Effector memory CD4-positive, alpha-beta T cell (primary cell): ENCODE measurements around the gene HECW1.
"Not testable (repeated sequence)": the region's sequence is repeated elsewhere in the genome, so short reads cannot be mapped to it uniquely, and the experiment has no call there.

Source experiments
- DNase-seq, 3 donors: peaks; one replicate each; pipeline ENCODE4 v3.0.0-alpha.2; 2020
- H3K27ac ChIP-seq: 2 replicates; pipeline ENCODE4 v1.7.0; 2013; ENCODE audit warnings: mild to moderate bottlenecking, low read length, moderate library complexity; ENCODE audit not compliant: insufficient read depth, poor library complexity, severe bottlenecking
- H3K27me3 ChIP-seq: replicated peaks from 2 replicates; pipeline ENCODE4 v1.7.0; 2013; ENCODE audit warnings: mild to moderate bottlenecking, low read length; ENCODE audit not compliant: insufficient read depth, control insufficient read depth, poor library complexity, severe bottlenecking
- H3K36me3 ChIP-seq: 2 replicates; pipeline ENCODE4 v1.7.0; 2013; ENCODE audit warnings: mild to moderate bottlenecking, low read length, moderate library complexity; ENCODE audit not compliant: control insufficient read depth, insufficient read depth
- H3K4me1 ChIP-seq: 2 replicates; pipeline ENCODE4 v1.7.0; 2013; ENCODE audit warnings: low read length, mild to moderate bottlenecking; ENCODE audit not compliant: control insufficient read depth, insufficient read depth, poor library complexity, severe bottlenecking
- H3K4me3 ChIP-seq: 2 replicates; pipeline ENCODE4 v1.7.0; 2013; ENCODE audit warnings: low read length, low read depth, mild to moderate bottlenecking; ENCODE audit not compliant: insufficient read depth, poor library complexity, severe bottlenecking
- H3K9me3 ChIP-seq: 2 replicates; pipeline ENCODE4 v1.7.0; 2013; ENCODE audit warnings: mild to moderate bottlenecking, low read length, moderate library complexity; ENCODE audit not compliant: control insufficient read depth

The HECW1 gene

DNA sequence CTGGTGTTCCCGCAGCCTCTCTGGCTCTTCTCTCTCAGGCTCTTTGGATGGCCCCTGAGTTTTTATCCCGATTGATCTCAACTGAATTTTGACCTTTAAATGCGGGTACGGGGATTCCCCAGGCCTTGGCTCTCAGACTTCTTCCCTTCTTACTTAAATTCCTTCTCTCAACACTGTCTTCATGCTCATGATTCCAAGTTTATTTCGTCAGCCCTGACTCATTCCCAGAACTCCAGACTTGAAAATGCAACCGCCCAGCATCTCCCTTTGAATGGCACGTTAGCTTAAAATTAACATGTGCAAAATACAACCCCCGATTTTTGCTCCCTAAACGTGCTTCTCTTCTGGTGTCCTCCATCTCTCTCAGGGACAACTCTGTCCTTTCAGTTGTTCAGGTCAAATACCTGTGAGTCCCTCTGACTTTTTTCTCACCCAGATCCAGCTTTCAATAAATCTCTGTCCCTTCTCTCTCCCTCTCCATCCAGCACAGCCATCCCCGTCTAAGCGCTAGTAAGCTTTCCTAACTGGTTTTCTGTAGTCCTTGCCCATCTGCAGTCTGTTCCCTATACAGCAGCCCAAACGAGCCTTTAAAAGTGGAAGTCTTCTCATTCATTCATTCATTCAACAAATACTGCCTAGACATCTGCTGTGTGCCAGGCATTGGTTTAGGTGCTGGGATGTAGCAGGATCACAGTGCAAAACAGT, 7.1 kb downstream of the HECW1 start:
- H3K27ac ChIP-seq: no peak overlapping the region
- H3K4me3 ChIP-seq: no peak overlapping the region
- no peaks in the 10 kb centered on the region for H3K9me3 ChIP-seq
- H3K36me3 ChIP-seq: no peaks in the 10 kb centered on the region
- H3K4me1 ChIP-seq: no peaks in the 10 kb centered on the region
- no peaks in the 10 kb centered on the region for H3K27me3 ChIP-seq
- DNase-seq: no peak

- no peak for DNase-seq
- Histone ChIP-seq H3K27me3 (no peaks in the 10 kb centered on the region), H3K9me3 (no peaks in the 10 kb centered on the region), H3K27ac (no peak overlapping the region), H3K36me3 (no peaks in the 10 kb centered on the region), H3K4me1 (no peaks in the 10 kb centered on the region), H3K4me3 (no peak overlapping the region)
These were observed 9.5 kb downstream of the HECW1 start for GRCh38 chr7:43121973-43122372.

GRCh38 chr7:43123457-43123856, 11.0 kb downstream of the HECW1 start:
- H3K4me1 ChIP-seq: no peaks in the 10 kb centered on the region
- H3K27me3 ChIP-seq: no peaks in the 10 kb centered on the region
- no peak overlapping the region for H3K27ac ChIP-seq
- H3K9me3 ChIP-seq: no peaks in the 10 kb centered on the region
- no peaks in the 10 kb centered on the region for H3K36me3 ChIP-seq
- DNase-seq: no peak
- no peak overlapping the region for H3K4me3 ChIP-seq

GRCh38 chr7:43124388-43124787, 11.9 kb downstream of the HECW1 start:
- Histone ChIP-seq H3K27ac (no peak overlapping the region), H3K9me3 (no peaks in the 10 kb centered on the region), H3K4me3 (no peak overlapping the region), H3K36me3 (no peaks in the 10 kb centered on the region), H3K27me3 (no peaks in the 10 kb centered on the region), H3K4me1 (no peaks in the 10 kb centered on the region)
- DNase-seq: no peak

DNA sequence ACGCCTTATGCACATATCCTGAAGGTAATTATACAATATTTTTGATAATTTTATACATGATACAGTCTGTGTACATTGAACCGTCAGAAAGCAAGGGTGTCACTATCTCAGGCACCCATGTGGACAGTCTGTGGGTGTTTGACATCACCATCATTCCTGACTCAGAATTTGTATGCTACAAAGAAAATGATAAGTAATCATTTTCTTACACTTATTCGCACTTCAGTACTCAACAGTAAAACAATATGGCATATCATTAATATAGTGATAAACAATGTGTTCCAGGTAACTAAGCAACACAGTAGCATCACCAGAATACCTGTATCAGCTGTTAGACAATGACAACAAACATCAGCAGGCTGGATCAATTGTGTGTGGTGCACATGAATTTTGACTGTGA, 17.9 kb downstream of the HECW1 start:
- no peak for DNase-seq
- Histone ChIP-seq H3K9me3 (no peaks in the 10 kb centered on the region), H3K27me3 (no peaks in the 10 kb centered on the region), H3K27ac (no peak overlapping the region), H3K4me1 (no peaks in the 10 kb centered on the region), H3K4me3 (no peak overlapping the region), H3K36me3 (no peaks in the 10 kb centered on the region)

- DNase-seq: no peak
- no peaks in the 10 kb centered on the region for H3K9me3 ChIP-seq
- H3K4me1 ChIP-seq: no peaks in the 10 kb centered on the region
- H3K4me3 ChIP-seq: no peak overlapping the region
- H3K36me3 ChIP-seq: no peaks in the 10 kb centered on the region
- H3K27ac ChIP-seq: no peak overlapping the region
- H3K27me3 ChIP-seq: no peaks in the 10 kb centered on the region
These were observed 22.7 kb downstream of the HECW1 start for GRCh38 chr7:43135129-43135528.

DNA sequence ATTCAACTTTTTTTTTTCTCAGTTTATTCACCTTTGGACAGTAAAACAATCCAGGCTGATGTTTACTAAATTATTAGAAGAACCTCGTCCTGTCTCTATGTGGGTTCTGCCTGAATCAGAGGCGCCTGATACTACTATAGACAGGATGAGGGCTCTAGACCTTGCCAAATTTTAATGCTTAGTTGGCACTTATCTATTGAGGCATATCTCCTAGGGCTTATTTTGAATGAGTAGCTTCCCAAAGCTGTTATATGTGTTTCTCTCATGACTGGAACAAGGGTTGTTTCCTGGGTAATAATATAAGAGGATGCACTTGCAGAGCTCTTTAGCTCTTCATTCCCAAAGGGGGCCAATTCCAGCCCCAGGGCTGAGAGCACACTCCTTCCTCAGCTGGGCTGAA, 23.6 kb downstream of the HECW1 start:
- Histone ChIP-seq H3K27me3 (no peaks in the 10 kb centered on the region), H3K9me3 (no peaks in the 10 kb centered on the region), H3K36me3 (no peaks in the 10 kb centered on the region), H3K4me1 (no peaks in the 10 kb centered on the region), H3K4me3 (no peak overlapping the region), H3K27ac (no peak overlapping the region)
- no peak for DNase-seq

GRCh38 chr7:43137121-43137744, 24.8 kb downstream of the HECW1 start:
- H3K36me3 ChIP-seq, H3K27ac ChIP-seq, H3K9me3 ChIP-seq, DNase-seq, H3K4me3 ChIP-seq, H3K4me1 ChIP-seq, H3K27me3 ChIP-seq: not testable (repeated sequence)

DNA sequence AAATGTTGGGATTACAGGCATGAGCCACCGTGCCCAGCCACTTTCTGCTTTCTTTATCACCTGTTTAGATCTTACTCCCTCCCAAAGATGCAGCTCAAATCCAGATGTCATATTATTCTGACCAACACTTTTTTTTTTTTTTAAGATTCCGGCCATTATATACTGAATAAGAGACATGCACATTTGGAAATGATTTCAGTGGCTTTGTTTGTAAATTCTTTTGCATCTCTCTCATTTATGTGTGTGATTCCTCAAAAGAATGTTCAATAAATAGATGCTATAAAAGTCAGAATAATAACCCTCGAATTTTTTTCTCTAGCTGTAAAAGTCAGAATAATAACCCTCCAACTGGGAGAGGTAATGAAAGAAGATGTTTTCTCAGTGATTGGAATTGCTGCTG, 25.4 kb downstream of the HECW1 start:
- no peaks in the 10 kb centered on the region for H3K4me1 ChIP-seq

DNA sequence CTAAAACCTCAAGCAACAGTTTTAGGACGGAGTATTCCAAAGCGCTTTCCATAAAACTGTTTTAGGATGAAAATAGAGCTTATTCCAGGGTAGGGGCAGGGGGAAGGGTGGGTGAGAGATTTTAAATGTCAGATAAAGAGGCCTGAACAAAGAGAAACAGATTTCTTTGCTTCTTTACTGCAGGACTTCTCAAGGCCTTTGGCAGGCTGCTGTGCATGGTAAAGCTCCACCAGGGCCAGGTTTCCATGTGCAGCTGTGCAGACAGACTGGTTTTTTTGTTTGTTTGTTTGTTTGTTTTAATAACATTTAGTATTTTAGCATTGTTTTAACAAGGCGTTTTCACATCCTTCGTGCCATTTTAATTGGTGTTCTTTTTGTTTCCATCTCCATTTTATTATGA, 26.3 kb downstream of the HECW1 start:
- no peaks in the 10 kb centered on the region for H3K27me3 ChIP-seq

More for the DNA sequence above, 25.4 kb downstream of the HECW1 start:
- no peak for DNase-seq
- H3K27ac ChIP-seq: no peak overlapping the region
- H3K36me3 ChIP-seq: no peaks in the 10 kb centered on the region
- H3K9me3 ChIP-seq: no peaks in the 10 kb centered on the region
- H3K27me3 ChIP-seq: no peaks in the 10 kb centered on the region
- H3K4me3 ChIP-seq: no peak overlapping the region

More for the DNA sequence above, 26.3 kb downstream of the HECW1 start:
- no peak for DNase-seq
- Histone ChIP-seq H3K4me1 (no peaks in the 10 kb centered on the region), H3K4me3 (no peak overlapping the region), H3K36me3 (no peaks in the 10 kb centered on the region), H3K9me3 (no peaks in the 10 kb centered on the region), H3K27ac (no peak overlapping the region)
